ENCODE measurements around the gene UBFD1. TPM values are rescaled to one million over a fixed set of nuclear protein-coding genes. Genes with fewer than 3 reads are reported as not detected.
"Not testable (repeated sequence)": the region's sequence is repeated elsewhere in the genome, so short reads cannot be mapped to it uniquely, and the experiment has no call there.

The UBFD1 gene
- total and polyA plus RNA-seq, 11 donors, result 17.9 to 116 (median 49.9) TPM

GRCh38 chr16:23578101-23578830 lies 20.7 kb downstream of the UBFD1 start:
- Histone ChIP-seq H3K4me1 (peaks cover 0 to 10% (median 5%) of the 10 kb centered on the region in 12 donors), H3K27ac (peak overlapping the region in 2 of 12 donors; percentile 35 to 62), H3K36me3 (peaks cover 0 to 92% (median 67%) of the 10 kb centered on the region in 9 donors), H3K4me3 (no peak overlapping the region), H3K9me3 (no peaks in the 10 kb centered on the region), H3K27me3 (no peaks in the 10 kb centered on the region)
- ATAC-seq, result no peak
- 53 to 60% (median 57%) methylated on average over 5 of the region's 5 CpGs for WGBS, 4 donors
- no peak for DNase-seq
- no peak for TF ChIP-seq CTCF (IDR thresholded peaks at IDR 0.05)
- no peak for TF ChIP-seq POLR2A (IDR thresholded peaks at IDR 0.05)
- intact Hi-C loops (cut with DNase I), result no loop called here

GRCh38 chr16:23579371-23579770 lies 21.8 kb downstream of the UBFD1 start:
- 93 to 98% (median 95%) methylated on average over 4 of the region's 4 CpGs for WGBS, 4 donors
- Histone ChIP-seq H3K4me1 (peaks cover 0 to 12% (median 5%) of the 10 kb centered on the region in 12 donors), H3K36me3 (peaks cover 0 to 85% (median 64%) of the 10 kb centered on the region in 9 donors), H3K9me3 (no peaks in the 10 kb centered on the region), H3K27me3 (no peaks in the 10 kb centered on the region), H3K4me3 (no peak overlapping the region), H3K27ac (no peak overlapping the region)
- no peak for TF ChIP-seq CTCF (IDR thresholded peaks at IDR 0.05)
- TF ChIP-seq POLR2A (IDR thresholded peaks at IDR 0.05), result no peak
- ATAC-seq (no peak), DNase-seq (no peak)
- intact Hi-C loops (cut with DNase I), result no loop called here

GRCh38 chr16:23580391-23580790 lies 22.9 kb downstream of the UBFD1 start:
- no peaks in the 10 kb centered on the region for H3K27me3 ChIP-seq
- H3K27ac ChIP-seq, result no peak overlapping the region
- no peak for ATAC-seq
- H3K4me1 ChIP-seq, result peaks cover 0 to 22% (median 8%) of the 10 kb centered on the region in 12 donors
- no peak for DNase-seq
- H3K4me3 ChIP-seq, result no peak overlapping the region
- intact Hi-C loops (cut with DNase I), result no loop called here
- H3K36me3 ChIP-seq, result peaks cover 0 to 85% (median 67%) of the 10 kb centered on the region in 9 donors
- H3K9me3 ChIP-seq, result no peaks in the 10 kb centered on the region
- no peak for TF ChIP-seq POLR2A (IDR thresholded peaks at IDR 0.05)
- no peak for TF ChIP-seq CTCF (IDR thresholded peaks at IDR 0.05)

- no peaks in the 10 kb centered on the region for H3K27me3 ChIP-seq
- TF ChIP-seq POLR2A (IDR thresholded peaks at IDR 0.05), result no peak
- TF ChIP-seq CTCF (IDR thresholded peaks at IDR 0.05), result no peak
- ATAC-seq (no peak), DNase-seq (no peak)
- intact Hi-C loops (cut with DNase I), result no loop called here
- H3K9me3 ChIP-seq, result no peaks in the 10 kb centered on the region
- peaks cover 0 to 85% (median 72%) of the 10 kb centered on the region in 9 donors for H3K36me3 ChIP-seq
- H3K4me1 ChIP-seq, result peaks cover 0 to 22% (median 8%) of the 10 kb centered on the region in 12 donors
- H3K27ac ChIP-seq, result no peak overlapping the region
- H3K4me3 ChIP-seq, result no peak overlapping the region
Measured at GRCh38 chr16:23581764-23582163, 24.2 kb downstream of the UBFD1 start.

GRCh38 chr16:23583271-23583670 lies 25.7 kb downstream of the UBFD1 start:
- Histone ChIP-seq H3K4me1 (peaks cover 0 to 25% (median 10%) of the 10 kb centered on the region in 12 donors), H3K36me3 (peaks cover 0 to 87% (median 80%) of the 10 kb centered on the region in 9 donors)
- ATAC-seq; H3K27me3 ChIP-seq; H3K9me3 ChIP-seq; H3K4me3 ChIP-seq; DNase-seq; H3K27ac ChIP-seq; intact Hi-C loops (cut with DNase I): not testable (repeated sequence)
- WGBS, 4 donors, result 92 to 94% (median 94%) methylated on average over 12 to 30 of the region's 30 CpGs; no CpG with 5 or more reads in 1 of the 4 donors
